Stimulated activated CD4-positive, alpha-beta T cell treated with anti-CD3 and anti-CD28 coated beads, Interleukin-1b, Interleukin-23, amount 100 ng/mL, for 24 hours (primary cell): ENCODE data around the gene ARHGAP11A.

Source experiments
- DNase-seq, 4 experiments: peaks; one replicate each; pipeline ENCODE4 v3.0.0-alpha.2; 2020; ENCODE audit warnings: low read depth in 4 of 4, low spot score in 1 of 4

ARHGAP11A gene

DNA sequence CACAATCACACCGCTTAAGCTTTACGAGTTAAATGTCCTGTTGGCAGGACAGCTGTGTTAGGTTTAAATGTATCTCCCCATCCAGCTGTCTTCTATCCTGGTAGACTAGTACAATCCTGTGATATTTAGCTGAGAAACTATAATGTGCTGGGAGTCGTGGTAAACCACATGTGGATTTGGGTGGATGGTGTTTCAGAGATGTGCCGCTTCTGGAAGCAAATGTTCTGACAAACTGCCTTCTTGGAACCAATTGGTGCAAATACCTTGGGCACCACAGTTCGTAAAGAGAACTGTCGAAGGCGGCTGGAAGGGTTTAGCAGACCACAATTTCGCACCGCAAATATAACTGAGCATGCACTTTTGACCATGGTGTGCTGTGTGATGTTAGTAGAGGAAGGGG, 41.2 kb downstream of the ARHGAP11A start:
- no peak for DNase-seq

DNA sequence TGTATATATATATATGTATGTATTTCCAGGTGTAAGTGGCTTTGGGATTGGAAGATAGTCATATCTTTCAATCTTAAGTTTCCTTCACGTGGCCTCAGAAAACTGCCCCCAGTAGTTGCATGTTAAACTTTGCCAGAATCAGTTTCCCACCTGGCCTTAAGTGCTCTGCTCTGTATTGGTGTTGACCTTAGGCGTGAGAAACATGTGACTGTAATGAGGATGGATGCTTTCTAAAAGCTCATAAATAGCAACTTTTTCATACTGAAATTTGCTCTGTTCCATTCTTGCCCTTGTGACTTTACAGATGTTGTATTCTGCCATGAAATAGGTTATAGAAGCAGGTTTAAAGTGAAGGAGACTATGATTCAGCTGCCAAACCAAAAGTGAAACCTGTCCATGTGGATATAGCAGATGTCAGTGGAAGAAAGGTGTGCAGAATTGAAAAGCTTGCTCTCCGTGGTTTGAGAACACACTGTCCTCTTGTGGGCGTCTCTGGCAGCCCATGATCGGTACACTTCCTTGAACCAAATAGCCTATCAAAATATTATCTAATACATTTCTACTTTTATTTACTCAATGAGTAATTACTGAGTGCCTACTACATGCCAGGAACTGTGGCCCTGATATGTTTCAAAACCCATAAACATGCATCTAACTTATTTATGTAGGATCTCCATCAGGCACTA, 42.0 kb downstream of the ARHGAP11A start:
- DNase-seq = no peak

- DNase-seq = no peak
These were observed 42.6 kb downstream of the ARHGAP11A start for GRCh38 chr15:32657941-32658340.

DNA sequence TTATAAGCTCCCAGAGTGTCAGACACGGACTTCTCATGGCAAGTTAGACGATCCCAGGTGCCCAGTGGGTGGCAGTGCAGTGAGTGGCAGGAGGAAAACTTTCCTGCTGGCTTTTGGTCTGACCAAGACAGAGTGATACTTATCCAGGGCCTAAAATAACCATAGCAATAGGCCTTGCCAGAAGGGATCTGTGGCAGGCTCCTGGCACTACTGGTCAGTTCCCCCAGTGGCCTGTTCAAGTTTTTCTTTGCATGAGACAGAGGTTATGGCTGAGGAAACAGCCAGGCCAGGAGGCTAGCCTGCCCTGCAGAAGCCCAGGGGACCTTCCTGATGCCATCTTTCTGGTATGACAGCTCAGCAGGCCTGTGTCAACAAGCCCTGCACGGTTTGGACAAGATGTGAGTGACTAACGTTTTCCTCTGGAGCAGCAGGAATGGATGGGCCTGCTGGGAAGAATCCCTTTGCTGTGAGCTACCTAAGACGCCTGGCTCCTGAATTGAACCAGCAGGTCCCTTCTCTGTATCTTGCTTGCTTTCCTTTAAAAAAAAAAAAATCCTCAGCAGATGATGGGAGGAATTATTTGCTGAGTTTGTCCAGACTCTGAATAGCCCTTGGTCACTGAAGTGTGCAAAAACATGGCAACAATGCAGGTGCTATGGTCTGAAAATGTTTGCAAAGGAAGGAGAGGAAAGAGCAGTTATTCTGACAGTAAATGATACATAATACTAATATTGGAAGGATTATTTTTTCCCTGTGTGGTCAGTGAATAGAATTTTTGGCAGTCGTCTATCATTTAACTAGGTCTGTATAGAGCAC, 44.2 kb downstream of the ARHGAP11A start:
- no peak for DNase-seq

- no peak for DNase-seq
These were observed 48.4 kb downstream of the ARHGAP11A start for GRCh38 chr15:32663671-32664070.

DNA sequence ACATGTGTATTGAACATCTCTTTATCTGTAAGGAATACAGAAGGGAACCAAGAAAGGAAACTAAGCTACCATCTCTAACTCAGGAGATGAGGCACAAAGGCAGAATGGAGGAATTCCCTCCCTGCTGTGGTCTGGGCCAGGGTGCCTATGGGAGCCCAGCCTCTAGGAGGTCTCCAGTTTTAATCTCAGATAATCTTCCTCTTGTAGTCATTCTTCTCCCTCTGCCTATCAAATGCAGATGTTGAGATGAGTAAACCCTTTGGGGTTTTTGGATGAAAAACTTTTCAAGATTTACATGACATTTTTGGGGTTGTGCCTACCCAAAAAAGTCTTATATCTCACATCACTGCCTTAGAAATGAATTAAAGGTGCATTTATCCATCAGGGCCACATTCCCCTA, 49.5 kb downstream of the ARHGAP11A start:
- DNase-seq = no peak

DNA sequence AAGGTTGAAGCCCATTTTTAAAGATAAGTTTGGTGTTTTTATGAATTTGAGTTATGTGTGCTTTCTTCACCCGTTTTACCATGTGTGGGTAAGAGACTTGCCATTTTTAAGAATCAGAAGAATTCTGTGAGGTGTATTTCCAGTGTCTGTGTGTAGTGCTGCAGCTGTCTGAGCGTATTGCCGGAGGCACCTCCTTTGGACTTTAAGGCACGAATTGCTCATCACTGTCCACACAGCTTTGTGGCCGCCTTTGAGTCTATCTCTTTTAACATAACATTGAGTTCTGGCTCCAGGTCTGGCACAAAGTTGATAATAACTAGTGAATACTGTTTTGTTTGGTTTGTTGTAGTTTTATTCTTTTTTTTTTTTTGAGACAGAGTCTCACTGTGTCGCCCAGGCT, 52.0 kb downstream of the ARHGAP11A start:
- no peak for DNase-seq

DNA sequence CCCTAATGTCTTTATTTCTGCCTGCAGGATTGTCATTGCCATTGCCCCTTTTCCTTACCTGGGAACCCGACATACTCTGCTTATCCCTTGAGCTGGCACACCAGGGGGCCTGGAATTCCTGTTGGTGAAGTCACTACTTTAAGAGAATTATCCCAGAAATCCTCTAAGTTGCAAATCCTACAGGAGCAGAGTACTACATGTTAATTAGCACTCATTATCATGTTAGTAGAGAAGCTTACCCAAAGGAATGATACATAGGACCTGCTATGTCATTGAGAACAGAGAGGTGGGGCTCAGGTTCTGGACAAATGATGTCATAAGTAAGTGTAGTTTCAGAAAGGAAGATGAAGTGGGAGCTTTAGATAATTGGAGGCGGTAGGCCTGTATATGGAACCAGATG, 53.6 kb downstream of the ARHGAP11A start:
- no peak for DNase-seq

- DNase-seq = no peak
These were observed 54.8 kb downstream of the ARHGAP11A start for GRCh38 chr15:32669896-32670611.

GRCh38 chr15:32670623-32671022, 55.3 kb downstream of the ARHGAP11A start:
- no peak for DNase-seq

GRCh38 chr15:32671339-32672325, 56.3 kb downstream of the ARHGAP11A start:
- no peak for DNase-seq

DNA sequence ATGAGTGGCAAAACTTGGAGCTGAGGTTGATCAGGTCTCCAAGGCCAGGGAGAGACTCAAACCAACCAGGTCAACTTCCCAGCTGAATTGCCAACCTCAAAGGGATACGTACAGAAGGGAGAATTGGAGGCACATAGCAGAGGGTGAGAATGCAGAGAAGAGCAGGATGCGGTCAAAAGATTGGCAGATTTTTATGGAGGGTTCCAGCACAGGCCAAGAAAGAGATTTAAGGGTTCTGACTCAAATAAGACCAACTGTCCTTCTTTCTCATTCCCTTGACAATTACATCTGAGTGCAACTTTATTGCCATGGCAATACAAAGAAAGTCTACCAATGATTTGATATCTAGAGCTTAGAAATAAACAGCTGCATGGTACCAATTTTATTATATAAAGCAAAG, 59.4 kb downstream of the ARHGAP11A start:
- no peak for DNase-seq

GRCh38 chr15:32675466-32675865, 60.2 kb downstream of the ARHGAP11A start:
- no peak for DNase-seq

GRCh38 chr15:32676169-32676568, 60.9 kb downstream of the ARHGAP11A start:
- no peak for DNase-seq

- no peak for DNase-seq
These were observed 62.0 kb downstream of the ARHGAP11A start for GRCh38 chr15:32677238-32677750.

DNA sequence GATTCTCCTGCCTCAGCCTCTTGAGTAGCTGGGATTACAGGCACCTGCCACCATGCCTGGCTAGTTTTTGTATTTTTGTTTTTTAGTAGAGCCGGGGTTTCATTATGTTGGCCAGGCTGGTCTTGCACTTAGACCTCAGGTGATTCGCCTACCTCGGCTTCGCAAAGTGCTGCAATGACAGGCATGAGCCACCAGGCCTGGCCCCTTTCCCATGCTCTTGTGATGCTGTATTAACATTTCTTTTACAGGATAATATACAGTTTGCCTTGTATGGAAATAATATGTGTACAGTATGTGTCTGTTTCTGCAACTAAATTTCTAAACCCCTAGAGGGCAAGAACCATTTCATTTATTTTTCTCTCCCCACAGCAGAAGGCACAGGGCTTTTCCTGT, 64.0 kb downstream of the ARHGAP11A start:
- DNase-seq = no peak

DNA sequence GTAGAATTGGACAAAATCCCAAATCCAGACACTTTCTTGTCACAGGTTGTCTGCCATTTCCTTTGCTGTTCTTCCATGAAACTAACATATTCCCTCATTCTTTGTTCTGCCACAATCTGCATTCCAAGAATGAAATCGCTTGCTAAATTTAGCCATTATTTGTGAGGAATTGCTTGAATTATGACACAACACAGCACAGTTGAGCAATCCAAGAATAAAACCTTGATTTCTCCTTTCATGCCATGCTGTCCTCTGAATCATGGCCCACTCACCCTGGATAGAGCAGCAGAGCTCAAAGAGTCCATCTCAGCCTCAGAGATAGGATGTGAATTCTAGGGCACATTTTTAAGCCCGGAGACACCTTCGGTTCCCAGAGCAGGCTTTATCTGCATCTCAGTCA, 67.3 kb downstream of the ARHGAP11A start:
- no peak for DNase-seq

GRCh38 chr15:32682977-32683630, 67.8 kb downstream of the ARHGAP11A start:
- no peak for DNase-seq

- no peak for DNase-seq
These were observed 68.7 kb downstream of the ARHGAP11A start for GRCh38 chr15:32683906-32684584.

- DNase-seq = no peak
These were observed 70.3 kb downstream of the ARHGAP11A start for GRCh38 chr15:32685576-32685975.
